ENCODE measurements around the gene ENKD1.

- TF ChIP-seq TGIF2 (CRISPR knock-in tag; IDR thresholded peaks at IDR 0.05) (no peak), TFDP1 (CRISPR knock-in tag; IDR thresholded peaks at IDR 0.05; ENCODE audit: borderline replicate concordance) (no peak), MXI1 (IDR thresholded peaks at IDR 0.05; ENCODE audit: borderline replicate concordance, low read depth, low read length) (no peak), CHD4 (IDR thresholded peaks at IDR 0.05; ENCODE audit: borderline replicate concordance, low read length) (no peak), ZNF510 (CRISPR knock-in tag; IDR thresholded peaks at IDR 0.05; ENCODE audit: low read depth) (no peak)
Observed at GRCh38 chr16:67657017-67657608, 9.4 kb downstream of the ENKD1 start.

Measured in HepG2 (cell line).